ENCODE data around the gene BTG1.
"Not testable (repeated sequence)": the region's sequence is repeated elsewhere in the genome, so short reads cannot be mapped to it uniquely, and the experiment has no call there.

Gene BTG1

GRCh38 chr12:92094751-92095161, 50.9 kb downstream of the BTG1 start:
- DNase-seq, result no peak

- DNase-seq, result not testable (repeated sequence)
Measured at GRCh38 chr12:92094301-92094700, 51.3 kb downstream of the BTG1 start.

Measured in activated naive CD4-positive, alpha-beta T cell treated with Interleukin-2 at 50 U/mL for 16 hours (primary cell).